HG03066 (cell line): ENCODE results near the gene PTPRN2.

ENCODE experiments used
- ATAC-seq: cut with Tn5 transposase; IDR thresholded peaks from one replicate; pipeline ENCODE4 v1.9.1; 2021; ENCODE audit warnings: low read depth; ENCODE audit not compliant: unreplicated experiment

Gene PTPRN2

DNA sequence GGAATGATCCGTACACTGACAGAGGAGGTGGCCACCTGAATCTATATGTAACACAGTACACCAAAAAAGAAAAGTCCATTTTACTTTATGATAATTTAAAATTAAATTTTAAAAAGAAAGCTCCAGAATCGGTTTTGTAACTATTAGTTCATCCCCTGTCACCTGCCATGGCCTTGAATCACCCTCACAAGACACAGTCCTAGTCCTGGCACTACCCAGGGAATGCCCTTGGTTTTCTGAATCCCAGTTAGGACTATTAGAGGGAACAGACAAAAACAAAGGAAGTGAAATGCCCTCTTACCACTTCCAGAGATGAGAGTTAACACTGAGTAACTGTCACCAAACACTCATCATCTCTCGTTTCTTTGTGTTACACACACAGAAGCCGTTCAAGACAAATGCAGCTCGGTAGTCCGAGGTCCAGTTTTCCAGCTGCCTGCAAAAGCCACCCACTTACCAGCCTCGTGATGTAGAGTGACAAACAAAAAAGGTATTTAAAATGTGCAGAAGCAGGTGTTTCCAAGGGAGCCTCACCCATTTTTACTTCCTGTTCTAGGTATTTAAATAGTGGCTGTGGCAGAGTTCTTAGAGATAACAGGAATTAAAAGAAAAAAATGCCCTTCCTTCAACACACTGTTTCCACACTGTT, 6.1 kb downstream of the PTPRN2 start:
- no peak for ATAC-seq

- ATAC-seq, result no peak
Observed at GRCh38 chr7:158579662-158580646, 7.7 kb downstream of the PTPRN2 start.

DNA sequence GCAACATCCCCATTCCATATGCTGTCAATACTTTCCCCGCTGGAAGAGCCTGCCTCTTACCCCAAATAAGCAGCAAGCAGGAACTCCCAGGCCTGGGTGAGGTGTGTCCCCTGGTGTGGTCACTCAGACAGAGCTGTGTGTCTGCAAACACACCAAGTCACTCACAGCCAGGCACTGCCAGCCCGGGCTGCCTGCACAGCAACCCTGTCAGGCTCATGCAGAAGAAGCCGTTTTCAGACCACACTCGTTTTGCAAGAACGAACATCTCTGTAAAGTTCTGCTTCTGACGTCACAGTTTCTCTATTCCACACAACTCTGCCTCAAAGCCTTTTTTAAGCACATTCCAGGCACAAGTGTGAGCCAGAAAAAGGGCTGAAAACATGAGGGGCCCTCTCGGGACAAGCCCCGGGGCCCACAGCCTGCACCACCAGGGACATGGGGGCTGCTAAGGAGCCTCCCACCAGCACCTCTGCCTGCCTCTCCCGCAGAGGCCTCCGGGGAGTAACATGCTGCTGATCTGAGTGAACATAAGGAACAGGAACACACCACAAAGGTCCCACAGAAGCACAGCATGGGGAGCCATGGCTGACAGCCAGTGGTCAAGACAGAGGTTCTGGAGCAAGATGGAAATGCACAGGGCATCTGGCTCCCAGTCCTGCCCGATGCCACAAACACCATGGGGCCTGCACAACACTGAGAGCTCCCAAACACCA, 11.4 kb downstream of the PTPRN2 start:
- ATAC-seq, result no peak

GRCh38 chr7:158574308-158575036, 13.2 kb downstream of the PTPRN2 start:
- no peak for ATAC-seq

GRCh38 chr7:158573310-158573709, 14.3 kb downstream of the PTPRN2 start:
- no peak for ATAC-seq

GRCh38 chr7:158572000-158572828, 15.4 kb downstream of the PTPRN2 start:
- ATAC-seq, result no peak

- no peak for ATAC-seq
Observed at GRCh38 chr7:158570449-158571170, 17.0 kb downstream of the PTPRN2 start.

DNA sequence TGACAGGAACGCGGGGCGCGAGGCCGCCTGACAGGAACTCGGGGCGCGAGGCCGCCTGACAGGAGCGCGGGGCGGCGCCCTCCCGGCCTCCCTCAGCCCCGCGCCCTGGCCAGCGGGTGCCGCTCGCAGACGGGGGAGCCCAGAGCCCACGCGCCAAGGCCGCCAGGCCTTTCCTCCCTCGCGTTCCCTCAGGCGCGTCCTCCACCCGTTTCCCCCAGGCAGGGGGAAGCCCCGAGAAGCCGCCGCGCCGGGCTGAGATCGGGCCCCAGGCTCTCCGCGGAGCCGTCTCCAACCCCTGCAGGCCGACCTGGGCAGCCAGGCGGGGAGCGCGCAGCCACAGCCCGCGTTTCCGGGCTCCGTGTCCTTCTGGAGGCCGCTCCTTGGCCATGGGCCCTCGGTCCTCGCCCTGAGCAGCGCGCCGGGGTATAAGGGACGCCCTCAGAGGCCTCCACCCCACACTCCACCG, 17.7 kb downstream of the PTPRN2 start:
- ATAC-seq, result no peak

DNA sequence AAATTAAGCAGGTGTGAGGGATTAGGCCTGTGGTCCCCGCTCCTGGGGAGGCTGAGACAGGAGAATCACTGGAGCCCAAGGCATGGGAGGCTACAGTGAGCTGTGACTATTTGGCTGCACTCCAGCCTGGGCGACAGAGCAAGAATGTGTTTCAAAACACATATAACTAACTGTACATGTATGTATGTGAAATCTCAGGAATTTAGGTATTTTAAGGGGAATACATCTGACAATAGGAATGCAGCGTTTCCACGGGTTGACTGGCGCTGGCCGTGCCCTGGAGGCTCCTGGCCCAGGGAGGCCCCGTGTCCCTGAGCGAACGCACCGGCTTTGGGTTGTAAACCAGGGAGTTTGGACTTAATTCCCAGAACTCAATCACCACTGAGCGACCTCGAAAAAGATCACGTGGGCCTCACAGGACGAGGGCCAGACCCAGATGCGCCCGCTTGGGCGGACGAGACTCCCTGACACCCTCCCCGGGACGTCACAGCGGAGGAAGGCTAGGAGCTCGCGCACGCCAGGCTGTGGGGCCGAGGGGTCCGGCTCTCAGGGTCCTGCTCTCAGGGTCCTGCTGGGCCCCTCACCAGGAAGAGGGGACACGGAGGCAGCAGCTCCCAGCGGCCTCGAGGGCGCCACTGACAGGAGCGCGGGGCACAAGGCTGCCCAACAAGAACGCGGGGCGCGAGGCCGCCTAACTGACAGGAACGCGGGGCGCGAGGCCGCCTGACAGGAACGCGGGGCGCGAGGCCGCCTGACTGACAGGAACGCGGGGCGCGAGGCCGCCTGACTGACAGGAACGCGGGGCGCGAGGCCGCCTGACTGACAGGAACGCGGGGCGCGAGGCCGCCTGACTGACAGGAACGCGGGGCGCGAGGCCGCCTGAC, 18.4 kb downstream of the PTPRN2 start:
- no peak for ATAC-seq

- no peak for ATAC-seq
Observed at GRCh38 chr7:158567153-158567603, 20.4 kb downstream of the PTPRN2 start.

GRCh38 chr7:158564663-158565035, 23.0 kb downstream of the PTPRN2 start:
- no peak for ATAC-seq

DNA sequence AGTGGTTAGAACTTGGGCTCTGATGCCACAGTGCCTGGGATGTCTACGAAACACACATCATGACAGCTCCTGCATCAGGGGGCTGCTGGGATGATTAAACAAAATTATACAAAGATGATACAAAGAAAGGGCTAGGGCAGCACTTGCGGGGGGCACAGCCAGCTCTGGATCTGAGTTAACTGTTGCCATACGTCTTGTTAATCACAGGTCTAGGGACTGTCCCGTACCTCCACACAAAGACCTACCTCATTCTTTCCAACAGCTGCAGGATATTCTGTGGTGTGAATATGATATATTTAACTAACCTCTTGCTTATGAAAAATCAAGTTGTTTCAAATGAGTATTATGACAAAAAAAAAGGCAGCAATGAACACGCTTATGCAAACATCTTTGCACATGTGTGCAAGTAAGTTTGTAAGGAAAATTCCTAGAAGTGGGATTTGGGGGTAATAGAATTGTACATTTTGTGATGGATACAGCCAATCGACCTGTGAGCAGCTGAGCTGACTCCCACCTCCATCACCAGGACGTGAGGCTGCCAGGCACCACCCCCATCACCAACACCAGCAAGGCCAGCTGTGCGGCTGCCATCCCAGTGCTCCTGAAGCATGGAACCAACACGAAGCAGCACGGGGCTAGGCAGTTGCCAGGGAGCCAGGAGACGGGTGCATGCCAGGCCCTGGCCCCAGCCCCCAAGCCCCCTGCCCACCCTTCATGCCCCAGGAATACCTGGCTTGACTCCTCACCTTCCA, 23.5 kb downstream of the PTPRN2 start:
- no peak for ATAC-seq

GRCh38 chr7:158563051-158563450, 24.6 kb downstream of the PTPRN2 start:
- no peak for ATAC-seq

- ATAC-seq, result no peak
Observed at GRCh38 chr7:158562517-158562916, 25.1 kb downstream of the PTPRN2 start.

- ATAC-seq, result no peak
Observed at GRCh38 chr7:158561659-158562058, 26.0 kb downstream of the PTPRN2 start.

- ATAC-seq, result no peak
Observed at GRCh38 chr7:158560386-158560785, 27.2 kb downstream of the PTPRN2 start.

- no peak for ATAC-seq
Observed at GRCh38 chr7:158559356-158559755, 28.3 kb downstream of the PTPRN2 start.
